ENCODE results near the gene SCGB2B2.

DNA sequence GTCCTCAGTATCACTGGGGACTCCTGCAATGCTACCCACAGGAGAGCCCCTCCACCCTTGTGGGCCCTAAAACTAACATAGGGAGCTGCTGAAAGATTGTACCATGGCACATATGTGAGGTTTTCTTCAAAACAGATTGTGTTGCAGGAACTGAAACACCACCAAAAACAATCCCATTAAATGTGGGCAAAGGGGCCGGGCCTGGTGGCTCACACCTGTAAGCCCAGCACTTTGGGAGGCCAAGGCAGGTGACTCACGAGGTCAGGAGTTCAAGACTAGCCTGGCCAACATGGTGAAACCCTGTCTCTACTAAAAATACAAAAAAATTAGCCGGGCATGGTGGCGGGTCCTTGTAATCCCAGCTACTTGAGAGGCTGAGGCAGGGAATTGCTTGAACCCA, 34.7 kb downstream of the SCGB2B2 start:
- TF ChIP-seq EP300 (IDR thresholded peaks at IDR 0.05; ENCODE audit: borderline replicate concordance) (no peak), TEAD4 (IDR thresholded peaks at IDR 0.05) (no peak), TCF12 (IDR thresholded peaks at IDR 0.05; ENCODE audit: low read depth) (no peak), CEBPB (IDR thresholded peaks at IDR 0.05) (no peak), CREB1 (IDR thresholded peaks at IDR 0.05; ENCODE audit: low read depth) (no peak)
- TF ChIP-seq, protein P1, sequence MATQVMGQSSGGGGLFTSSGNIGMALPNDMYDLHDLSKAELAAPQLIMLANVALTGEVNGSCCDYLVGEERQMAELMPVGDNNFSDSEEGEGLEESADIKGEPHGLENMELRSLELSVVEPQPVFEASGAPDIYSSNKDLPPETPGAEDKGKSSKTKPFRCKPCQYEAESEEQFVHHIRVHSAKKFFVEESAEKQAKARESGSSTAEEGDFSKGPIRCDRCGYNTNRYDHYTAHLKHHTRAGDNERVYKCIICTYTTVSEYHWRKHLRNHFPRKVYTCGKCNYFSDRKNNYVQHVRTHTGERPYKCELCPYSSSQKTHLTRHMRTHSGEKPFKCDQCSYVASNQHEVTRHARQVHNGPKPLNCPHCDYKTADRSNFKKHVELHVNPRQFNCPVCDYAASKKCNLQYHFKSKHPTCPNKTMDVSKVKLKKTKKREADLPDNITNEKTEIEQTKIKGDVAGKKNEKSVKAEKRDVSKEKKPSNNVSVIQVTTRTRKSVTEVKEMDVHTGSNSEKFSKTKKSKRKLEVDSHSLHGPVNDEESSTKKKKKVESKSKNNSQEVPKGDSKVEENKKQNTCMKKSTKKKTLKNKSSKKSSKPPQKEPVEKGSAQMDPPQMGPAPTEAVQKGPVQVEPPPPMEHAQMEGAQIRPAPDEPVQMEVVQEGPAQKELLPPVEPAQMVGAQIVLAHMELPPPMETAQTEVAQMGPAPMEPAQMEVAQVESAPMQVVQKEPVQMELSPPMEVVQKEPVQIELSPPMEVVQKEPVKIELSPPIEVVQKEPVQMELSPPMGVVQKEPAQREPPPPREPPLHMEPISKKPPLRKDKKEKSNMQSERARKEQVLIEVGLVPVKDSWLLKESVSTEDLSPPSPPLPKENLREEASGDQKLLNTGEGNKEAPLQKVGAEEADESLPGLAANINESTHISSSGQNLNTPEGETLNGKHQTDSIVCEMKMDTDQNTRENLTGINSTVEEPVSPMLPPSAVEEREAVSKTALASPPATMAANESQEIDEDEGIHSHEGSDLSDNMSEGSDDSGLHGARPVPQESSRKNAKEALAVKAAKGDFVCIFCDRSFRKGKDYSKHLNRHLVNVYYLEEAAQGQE (IDR thresholded peaks at IDR 0.05; ENCODE audit: low read depth) = no peak
- TF ChIP-seq, protein P2, sequence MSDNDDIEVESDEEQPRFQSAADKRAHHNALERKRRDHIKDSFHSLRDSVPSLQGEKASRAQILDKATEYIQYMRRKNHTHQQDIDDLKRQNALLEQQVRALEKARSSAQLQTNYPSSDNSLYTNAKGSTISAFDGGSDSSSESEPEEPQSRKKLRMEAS (IDR thresholded peaks at IDR 0.05) = no peak

Measured in Ishikawa (cell line).